Hepatocyte (in vitro differentiated cells): ENCODE results near the gene SP9. TPM values are rescaled to one million over a fixed set of nuclear protein-coding genes. Genes with fewer than 3 reads are reported as not detected.

Experiments used
- DNase-seq: peaks from one replicate; pipeline ENCODE4 v3.0.0-alpha.2; 2016; ENCODE audit warnings: low spot score
- H2AFZ ChIP-seq: fragments of 200-600 bp; sonication (generic); 2 replicates; pipeline ENCODE4 v1.6.0; 2016; ENCODE audit warnings: antibody characterized with exemption, mild to moderate bottlenecking
- H3K27ac ChIP-seq: fragments of 200-600 bp; sonication (generic); 2 replicates; pipeline ENCODE4 v1.5.1; 2016; ENCODE audit warnings: mild to moderate bottlenecking
- H3K27me3 ChIP-seq: fragments of 200-600 bp; sonication (generic); 2 replicates; pipeline ENCODE4 v1.6.1; 2016
- H3K36me3 ChIP-seq: fragments of 200-600 bp; sonication (generic); replicated peaks from 2 replicates; pipeline ENCODE4 v1.5.1; 2016; ENCODE audit warnings: low read depth; ENCODE audit not compliant: insufficient read depth
- H3K4me1 ChIP-seq: fragments of 200-600 bp; sonication (generic); 2 replicates; pipeline ENCODE4 v1.5.1; 2016; ENCODE audit warnings: mild to moderate bottlenecking, moderate library complexity; ENCODE audit not compliant: insufficient read depth
- H3K4me2 ChIP-seq: fragments of 200-600 bp; sonication (generic); 2 replicates; pipeline ENCODE4 v1.6.0; 2016
- H3K4me3 ChIP-seq: fragments of 200-600 bp; sonication (generic); 2 replicates; pipeline ENCODE4 v1.5.1; 2016; ENCODE audit warnings: mild to moderate bottlenecking
- H3K79me2 ChIP-seq: fragments of 200-600 bp; sonication (generic); 2 replicates; pipeline ENCODE4 v1.6.0; 2017; ENCODE audit warnings: mild to moderate bottlenecking
- H3K9me2 ChIP-seq: fragments of 200-600 bp; sonication (generic); replicated peaks from 2 replicates; pipeline ENCODE4 v1.6.0; 2017; ENCODE audit warnings: mild to moderate bottlenecking; ENCODE audit not compliant: insufficient read depth
- H3K9me3 ChIP-seq: fragments of 200-600 bp; sonication (generic); 2 replicates; pipeline ENCODE4 v1.5.1; 2016; ENCODE audit warnings: low read depth, mild to moderate bottlenecking
- H4K20me1 ChIP-seq: fragments of 200-600 bp; sonication (generic); 2 replicates; pipeline ENCODE4 v1.6.0; 2016; ENCODE audit warnings: mild to moderate bottlenecking; ENCODE audit not compliant: insufficient read depth, poor library complexity, severe bottlenecking
- EZH2 ChIP-seq: fragments of 200-600 bp; sonication (generic); IDR thresholded peaks from 2 replicates; pipeline ENCODE4 v1.6.1; 2016; ENCODE audit warnings: antibody characterized with exemption, mild to moderate bottlenecking, borderline replicate concordance
- EZH2phosphoT487 ChIP-seq: fragments of 200-600 bp; sonication (generic); IDR thresholded peaks from one replicate; pipeline ENCODE4 v1.6.1; 2018; ENCODE audit warnings: antibody characterized with exemption, mild to moderate bottlenecking, low read depth, moderate library complexity; ENCODE audit not compliant: unreplicated experiment, severe bottlenecking
- WGBS: methylation state at CpG from one replicate; pipeline ENCODE4 v1.1.6; 2016; ENCODE audit warnings: low lambda C conversion rate; ENCODE audit errors: missing lambda C conversion rate; 5-methylcytosine and 5-hydroxymethylcytosine counted together
- polyA plus RNA-seq: library from polyadenylated mRNA; unstranded; fragments of >200 nt; fragmentation: Nextera tagmentation; extraction: Ambion mirVana; gene quantifications from 2 replicates; pipeline ENCODE4 v1.2.1, GENCODE V29; 2016
- total RNA-seq: library from RNA; depleted of rRNA; stranded (reverse); fragments of >200 nt; gene quantifications from 2 replicates; pipeline ENCODE4 v1.2.3, GENCODE V29; 2014
- TF ChIP-seq, protein P1 (sequence below): fragments of 200-600 bp; sonication (generic); IDR thresholded peaks from 2 replicates; pipeline ENCODE4 v1.5.1; 2016; ENCODE audit warnings: antibody characterized with exemption, mild to moderate bottlenecking; ENCODE audit not compliant: poor library complexity

SP9 gene
- total and polyA plus RNA-seq, 2 experiments from 2014 or later: 0.29 TPM; not detected in 1

DNA sequence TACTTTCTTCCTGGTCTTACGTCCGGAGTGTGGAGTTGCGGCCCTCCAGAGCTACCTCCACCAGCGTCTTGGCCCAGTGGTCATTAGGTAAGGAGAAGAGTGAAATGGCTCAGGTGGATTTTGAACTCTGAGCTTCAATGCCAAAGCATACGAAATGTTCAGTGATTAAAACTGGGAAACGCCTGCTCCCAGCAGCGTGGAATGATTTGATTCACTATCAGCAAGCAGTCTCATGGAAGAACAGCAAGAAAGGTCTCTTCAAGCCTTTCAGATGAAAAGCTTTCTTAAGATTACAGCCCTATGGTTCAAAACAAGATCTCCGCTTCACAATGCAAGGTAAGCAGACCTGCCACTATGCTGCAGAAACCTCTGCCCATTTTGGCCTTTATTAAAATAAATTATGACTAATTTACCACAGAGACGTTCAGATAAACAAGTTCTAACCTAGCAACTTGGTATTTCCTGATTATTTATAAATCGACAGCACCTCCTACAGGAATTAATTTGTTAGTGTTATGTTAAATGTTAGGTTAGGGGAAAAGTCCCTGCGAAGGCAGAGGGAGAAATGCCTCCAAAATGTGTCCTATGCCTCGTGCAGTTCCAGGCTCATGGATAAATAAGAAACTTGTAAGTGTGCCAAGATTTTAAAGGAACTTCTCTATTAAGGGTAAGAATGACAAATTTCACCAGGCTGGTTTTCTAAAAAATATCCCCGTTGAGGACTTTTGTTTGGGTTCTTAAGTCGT lies 10.1 kb downstream of the SP9 start:
- Histone ChIP-seq H2AFZ (no peak overlapping the region), H3K79me2 (no peaks in the 10 kb centered on the region), H3K36me3 (no peaks in the 10 kb centered on the region), H3K9me3 (no peaks in the 10 kb centered on the region), H3K4me1 (peaks cover 11% of the 10 kb centered on the region), H3K27ac (no peak overlapping the region), H3K9me2 (no peaks in the 10 kb centered on the region), H3K27me3 (peaks cover 64% of the 10 kb centered on the region), H3K4me2 (no peak overlapping the region), H4K20me1 (no peaks in the 10 kb centered on the region), H3K4me3 (no peak overlapping the region)
- TF ChIP-seq, protein P1, sequence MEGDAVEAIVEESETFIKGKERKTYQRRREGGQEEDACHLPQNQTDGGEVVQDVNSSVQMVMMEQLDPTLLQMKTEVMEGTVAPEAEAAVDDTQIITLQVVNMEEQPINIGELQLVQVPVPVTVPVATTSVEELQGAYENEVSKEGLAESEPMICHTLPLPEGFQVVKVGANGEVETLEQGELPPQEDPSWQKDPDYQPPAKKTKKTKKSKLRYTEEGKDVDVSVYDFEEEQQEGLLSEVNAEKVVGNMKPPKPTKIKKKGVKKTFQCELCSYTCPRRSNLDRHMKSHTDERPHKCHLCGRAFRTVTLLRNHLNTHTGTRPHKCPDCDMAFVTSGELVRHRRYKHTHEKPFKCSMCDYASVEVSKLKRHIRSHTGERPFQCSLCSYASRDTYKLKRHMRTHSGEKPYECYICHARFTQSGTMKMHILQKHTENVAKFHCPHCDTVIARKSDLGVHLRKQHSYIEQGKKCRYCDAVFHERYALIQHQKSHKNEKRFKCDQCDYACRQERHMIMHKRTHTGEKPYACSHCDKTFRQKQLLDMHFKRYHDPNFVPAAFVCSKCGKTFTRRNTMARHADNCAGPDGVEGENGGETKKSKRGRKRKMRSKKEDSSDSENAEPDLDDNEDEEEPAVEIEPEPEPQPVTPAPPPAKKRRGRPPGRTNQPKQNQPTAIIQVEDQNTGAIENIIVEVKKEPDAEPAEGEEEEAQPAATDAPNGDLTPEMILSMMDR: peak; percentile 51
- peak; percentile 28 for TF ChIP-seq EZH2phosphoT487
- no peak for TF ChIP-seq EZH2
- DNase-seq: peak; percentile 14
- 31% methylated on average over 14 of the region's 14 CpGs for WGBS

DNA sequence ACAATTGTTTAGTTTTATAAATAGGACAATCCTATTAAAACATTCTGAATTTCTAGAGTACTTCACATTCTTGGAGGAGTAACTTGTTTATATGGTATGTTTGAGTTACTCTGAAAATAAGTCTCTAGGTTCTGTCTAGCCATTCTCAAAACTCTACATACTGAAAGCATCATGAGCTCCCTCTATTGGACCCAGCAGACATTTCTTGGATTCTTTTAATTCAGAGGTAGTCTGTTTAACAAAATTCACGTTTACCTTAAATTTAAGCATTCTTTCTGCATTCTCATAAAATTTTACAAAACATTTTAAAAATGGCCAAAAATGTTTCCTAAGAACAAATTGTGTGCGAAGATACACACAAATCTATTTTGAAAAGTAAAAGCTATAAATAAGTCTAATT lies 15.3 kb downstream of the SP9 start:
- peaks cover 15% of the 10 kb centered on the region for H3K27me3 ChIP-seq
- H3K4me1 ChIP-seq: no peaks in the 10 kb centered on the region
- WGBS: 76% methylated on average over 2 of the region's 2 CpGs

DNA sequence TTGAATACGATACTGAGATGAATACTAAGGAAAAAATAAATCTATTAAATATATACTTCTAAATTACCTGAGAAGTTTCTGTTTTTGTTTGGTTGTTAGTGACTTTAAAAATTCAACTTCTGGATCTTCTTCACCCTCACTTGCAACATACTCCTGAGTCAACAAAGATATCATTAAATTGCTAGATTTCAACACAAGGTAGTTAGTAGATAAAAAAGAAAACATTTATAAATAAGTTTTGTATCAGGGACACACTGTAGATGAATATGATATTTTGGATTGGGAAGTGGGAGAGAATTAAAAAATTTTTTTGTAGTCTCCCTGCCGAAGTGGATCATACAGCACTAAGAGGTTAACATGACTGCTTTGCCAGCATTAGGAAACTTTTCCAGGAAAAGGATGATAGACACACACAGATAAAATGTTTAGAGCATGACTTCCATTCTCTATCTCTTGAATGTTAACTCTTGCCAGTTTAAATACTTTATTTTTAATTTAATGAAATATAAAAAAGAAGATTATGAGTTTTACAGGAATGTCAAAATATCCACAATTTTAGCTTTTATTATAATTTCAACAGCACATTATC lies 15.9 kb downstream of the SP9 start:
- Histone ChIP-seq H2AFZ (no peak overlapping the region), H3K27ac (no peak overlapping the region), H3K4me1 (no peaks in the 10 kb centered on the region), H3K9me2 (no peaks in the 10 kb centered on the region), H3K4me2 (no peak overlapping the region), H3K9me3 (no peaks in the 10 kb centered on the region), H3K4me3 (no peak overlapping the region), H3K27me3 (peaks cover 8% of the 10 kb centered on the region), H4K20me1 (no peaks in the 10 kb centered on the region), H3K79me2 (no peaks in the 10 kb centered on the region), H3K36me3 (no peaks in the 10 kb centered on the region)
- DNase-seq: no peak
- TF ChIP-seq EZH2: no peak
- TF ChIP-seq, protein P1: no peak
- no peak for TF ChIP-seq EZH2phosphoT487
- WGBS: 92% methylated on average over 2 of the region's 2 CpGs

More for the DNA sequence above, 15.3 kb downstream of the SP9 start:
- H3K36me3 ChIP-seq: no peaks in the 10 kb centered on the region
- no peak overlapping the region for H3K4me2 ChIP-seq
- no peaks in the 10 kb centered on the region for H4K20me1 ChIP-seq
- no peak overlapping the region for H3K4me3 ChIP-seq
- H3K27ac ChIP-seq: no peak overlapping the region
- H2AFZ ChIP-seq: no peak overlapping the region
- TF ChIP-seq EZH2 (no peak), EZH2phosphoT487 (no peak)
- TF ChIP-seq, protein P1: peak; percentile 46
- no peaks in the 10 kb centered on the region for H3K9me2 ChIP-seq
- DNase-seq: peak; percentile 17
- no peaks in the 10 kb centered on the region for H3K79me2 ChIP-seq
- H3K9me3 ChIP-seq: no peaks in the 10 kb centered on the region
